ENCODE results near the gene VPS35L. TPM values are rescaled to one million over a fixed set of nuclear protein-coding genes. Genes with fewer than 3 reads are reported as not detected.
"Not testable (repeated sequence)": the region's sequence is repeated elsewhere in the genome, so short reads cannot be mapped to it uniquely, and the experiment has no call there.

VPS35L gene
- total RNA-seq, 1 experiment from 2014 or later = 11.7 TPM

GRCh38 chr16:19678804-19679203 lies 123.3 kb downstream of the VPS35L start:
- no TSS peak for BruUV-seq (replicated peaks)
- Histone ChIP-seq H3K79me2 (ENCODE audit: low read depth) (no peaks in the 10 kb centered on the region), H3K9me3 (ENCODE audit: insufficient read depth, low read depth) (no peaks in the 10 kb centered on the region), H3K27me3 (ENCODE audit: insufficient read depth, low read depth) (no peaks in the 10 kb centered on the region), H3K9me2 (ENCODE audit: insufficient read depth) (no peaks in the 10 kb centered on the region), H3K36me3 (ENCODE audit: low read depth) (no peaks in the 10 kb centered on the region), H3F3A (ENCODE audit: insufficient read depth, low read depth) (no peaks in the 10 kb centered on the region), H3K27ac (no peak overlapping the region), H3K4me2 (no peak overlapping the region), H3K4me1 (replicated peaks; ENCODE audit: insufficient read depth) (peaks cover 9% of the 10 kb centered on the region), H2AFZ (no peak overlapping the region), H3K4me3 (no peak overlapping the region), H4K20me1 (ENCODE audit: insufficient read depth) (no peaks in the 10 kb centered on the region)
- TF ChIP-seq CTCF (conservative IDR thresholded peaks at IDR 0.05) (no peak), EZH2 (IDR thresholded peaks at IDR 0.05; ENCODE audit: low read depth) (no peak)
- ChIA-PET CTCF (no interaction called here), POLR2A (ENCODE audit: unreplicated experiment) (no interaction called here)
- intact Hi-C loops (cut with micrococcal nuclease; ENCODE audit: unreplicated experiment) = no loop called here
- DNase-seq = no peak

GRCh38 chr16:19679281-19679680 lies 123.8 kb downstream of the VPS35L start:
- H3K4me1 ChIP-seq (replicated peaks; ENCODE audit: insufficient read depth); H3K79me2 ChIP-seq (ENCODE audit: low read depth); H4K20me1 ChIP-seq (ENCODE audit: insufficient read depth); BruUV-seq (replicated peaks); H3K4me2 ChIP-seq; intact Hi-C loops (cut with micrococcal nuclease; ENCODE audit: unreplicated experiment); H2AFZ ChIP-seq; H3K27ac ChIP-seq; H3F3A ChIP-seq (ENCODE audit: insufficient read depth, low read depth); POLR2A ChIA-PET (ENCODE audit: unreplicated experiment); CTCF ChIA-PET; H3K9me2 ChIP-seq (ENCODE audit: insufficient read depth); H3K27me3 ChIP-seq (ENCODE audit: insufficient read depth, low read depth); H3K36me3 ChIP-seq (ENCODE audit: low read depth); H3K9me3 ChIP-seq (ENCODE audit: insufficient read depth, low read depth); H3K4me3 ChIP-seq; DNase-seq: not testable (repeated sequence)

GRCh38 chr16:19680881-19681340 lies 125.4 kb downstream of the VPS35L start:
- peaks cover 4% of the 10 kb centered on the region; the same call in 1 of the 2 replicates for H3K9me3 ChIP-seq (ENCODE audit: insufficient read depth, low read depth)
- ChIA-PET POLR2A (ENCODE audit: unreplicated experiment) (interaction anchor here (0.6 to 1.0 kb wide), 3 partner anchors 19 to 195 kb away, joined by 3 to 36 read pairs (median 3); no protein-coding TSS in a partner anchor), CTCF (interaction anchor here (0.6 to 0.8 kb wide), 2 partner anchors 15 to 203 kb away, joined by 4 to 13 read pairs; partner anchors contain the start of gene GPRC5B)
- H3K27ac ChIP-seq = no peak overlapping the region
- H3K4me3 ChIP-seq = no peak overlapping the region
- no TSS peak for BruUV-seq (replicated peaks)
- no peaks in the 10 kb centered on the region for H3K79me2 ChIP-seq (ENCODE audit: low read depth)
- H3K36me3 ChIP-seq (ENCODE audit: low read depth) = no peaks in the 10 kb centered on the region
- H4K20me1 ChIP-seq (ENCODE audit: insufficient read depth) = no peaks in the 10 kb centered on the region
- TF ChIP-seq EZH2 (IDR thresholded peaks at IDR 0.05; ENCODE audit: low read depth) = no peak
- 0 out of 2 replicates have a peak, but pooled peaks have one; percentile 23 for TF ChIP-seq CTCF (conservative IDR thresholded peaks at IDR 0.05)
- H3K9me2 ChIP-seq (ENCODE audit: insufficient read depth) = no peaks in the 10 kb centered on the region
- H3K4me1 ChIP-seq (replicated peaks; ENCODE audit: insufficient read depth) = peaks cover 9% of the 10 kb centered on the region
- intact Hi-C loops (cut with micrococcal nuclease; ENCODE audit: unreplicated experiment) = loop anchor here (5.0 kb wide), 1 partner anchor 74 kb away; no protein-coding TSS in a partner anchor
- H3F3A ChIP-seq (ENCODE audit: insufficient read depth, low read depth) = no peaks in the 10 kb centered on the region
- no peak overlapping the region for H3K4me2 ChIP-seq
- no peaks in the 10 kb centered on the region for H3K27me3 ChIP-seq (ENCODE audit: insufficient read depth, low read depth)
- peak; percentile 48 to 70 for DNase-seq
- H2AFZ ChIP-seq = no peak overlapping the region

- BruUV-seq (replicated peaks) = no TSS peak
- no peak for DNase-seq
- Histone ChIP-seq H3K27me3 (ENCODE audit: insufficient read depth, low read depth) (no peaks in the 10 kb centered on the region), H3K27ac (no peak overlapping the region), H3K4me1 (replicated peaks; ENCODE audit: insufficient read depth) (peaks cover 9% of the 10 kb centered on the region), H3K9me2 (ENCODE audit: insufficient read depth) (no peaks in the 10 kb centered on the region), H3K4me2 (no peak overlapping the region), H4K20me1 (ENCODE audit: insufficient read depth) (no peaks in the 10 kb centered on the region), H3K36me3 (ENCODE audit: low read depth) (no peaks in the 10 kb centered on the region), H2AFZ (no peak overlapping the region), H3F3A (ENCODE audit: insufficient read depth, low read depth) (no peaks in the 10 kb centered on the region), H3K79me2 (ENCODE audit: low read depth) (no peaks in the 10 kb centered on the region), H3K9me3 (ENCODE audit: insufficient read depth, low read depth) (peaks cover 4% of the 10 kb centered on the region; the same call in 1 of the 2 replicates), H3K4me3 (no peak overlapping the region)
- intact Hi-C loops (cut with micrococcal nuclease; ENCODE audit: unreplicated experiment) = loop anchor here (5.0 kb wide), 1 partner anchor 74 kb away; no protein-coding TSS in a partner anchor
- CTCF ChIA-PET = no interaction called here
- TF ChIP-seq CTCF (conservative IDR thresholded peaks at IDR 0.05) = no peak
- TF ChIP-seq EZH2 (IDR thresholded peaks at IDR 0.05; ENCODE audit: low read depth) = no peak
- POLR2A ChIA-PET (ENCODE audit: unreplicated experiment) = no interaction called here
These were observed 126.1 kb downstream of the VPS35L start for GRCh38 chr16:19681637-19682036.
